Measurements from ENCODE around the gene FCHO2.

The FCHO2 gene

DNA sequence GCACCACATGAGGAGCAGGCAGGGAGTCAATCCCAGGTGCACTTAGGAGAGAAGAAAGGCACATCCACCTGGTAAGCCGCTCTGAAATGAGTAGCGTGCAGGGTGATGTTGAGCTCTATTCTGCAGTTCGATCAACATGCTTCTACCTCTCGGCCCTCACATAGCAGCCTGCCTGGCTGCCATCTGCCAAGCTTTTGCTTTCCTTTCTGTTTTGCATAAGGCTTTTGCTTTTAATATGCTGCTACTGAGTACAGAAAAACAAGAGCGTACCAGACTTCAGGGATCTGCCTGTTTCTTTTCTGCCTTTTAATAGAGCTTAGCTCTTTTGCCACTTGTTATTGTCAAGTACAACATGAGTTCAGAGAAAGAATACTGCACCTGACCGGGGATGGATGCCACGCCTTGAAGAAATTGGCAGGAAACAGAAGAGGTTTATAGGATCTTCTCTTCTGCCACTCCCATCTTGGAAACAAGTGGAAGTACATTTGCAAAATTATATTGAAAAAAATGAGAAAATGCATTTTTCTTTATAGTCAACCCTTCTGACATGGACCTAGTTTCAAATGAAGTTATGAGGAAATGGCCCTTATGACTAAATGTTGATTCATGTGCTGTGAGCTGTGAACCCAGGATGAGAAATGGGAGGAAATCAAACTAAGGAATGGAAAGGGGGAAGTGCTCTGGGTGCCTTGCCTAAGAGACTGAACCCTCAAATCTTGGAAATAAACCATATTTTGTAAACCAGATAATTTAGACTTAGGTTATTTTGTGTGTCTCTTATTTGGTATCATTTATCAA, 4.0 kb upstream of the FCHO2 start:
- H3K4me1 ChIP-seq (ENCODE audit: low read length): peaks cover 20% of the 10 kb centered on the region
- peak overlapping the region; percentile 67 for H3K4me3 ChIP-seq (ENCODE audit: low read length)
- no peaks in the 10 kb centered on the region for H3K79me2 ChIP-seq (ENCODE audit: low read length)
- H3K27ac ChIP-seq (ENCODE audit: low read length): peak overlapping the region; percentile 23; the same call in 1 of the 2 replicates
- no peaks in the 10 kb centered on the region for H4K20me1 ChIP-seq (ENCODE audit: insufficient read depth, low read length)
- no peak for TF ChIP-seq CTCF (IDR thresholded peaks at IDR 0.05; ENCODE audit: low read depth, low read length)
- TF ChIP-seq EZH2phosphoT487 (IDR thresholded peaks at IDR 0.05; ENCODE audit: low read depth): no peak
- H3K9me3 ChIP-seq (ENCODE audit: insufficient read depth, low read length): no peaks in the 10 kb centered on the region
- peak overlapping the region; percentile 39; the same call in 1 of the 2 replicates for H2AFZ ChIP-seq (ENCODE audit: low read depth, low read length)
- H3K9ac ChIP-seq (ENCODE audit: low read length): no peak overlapping the region
- H3K36me3 ChIP-seq (replicated peaks; ENCODE audit: low read depth, low read length): no peaks in the 10 kb centered on the region
- H3K4me2 ChIP-seq (ENCODE audit: low read length): peak overlapping the region; percentile 87
- peaks cover 14% of the 10 kb centered on the region for H3K27me3 ChIP-seq (ENCODE audit: low read depth, low read length)

- Histone ChIP-seq H3K4me1 (ENCODE audit: low read length) (peaks cover 23% of the 10 kb centered on the region), H2AFZ (ENCODE audit: low read depth, low read length) (no peak overlapping the region), H3K9ac (ENCODE audit: low read length) (no peak overlapping the region), H4K20me1 (ENCODE audit: insufficient read depth, low read length) (no peaks in the 10 kb centered on the region), H3K36me3 (replicated peaks; ENCODE audit: low read depth, low read length) (no peaks in the 10 kb centered on the region), H3K4me3 (ENCODE audit: low read length) (no peak overlapping the region), H3K4me2 (ENCODE audit: low read length) (no peak overlapping the region), H3K27me3 (ENCODE audit: low read depth, low read length) (peaks cover 14% of the 10 kb centered on the region), H3K27ac (ENCODE audit: low read length) (no peak overlapping the region), H3K79me2 (ENCODE audit: low read length) (no peaks in the 10 kb centered on the region), H3K9me3 (ENCODE audit: insufficient read depth, low read length) (no peaks in the 10 kb centered on the region)
- no peak for TF ChIP-seq EZH2phosphoT487 (IDR thresholded peaks at IDR 0.05; ENCODE audit: low read depth)
- no peak for TF ChIP-seq CTCF (IDR thresholded peaks at IDR 0.05; ENCODE audit: low read depth, low read length)
Observed at GRCh38 chr5:72954389-72954788, 1.5 kb upstream of the FCHO2 start.

GRCh38 chr5:72955143-72955767, 586 bp upstream of the FCHO2 start:
- H3K4me3 ChIP-seq (ENCODE audit: low read length): peak overlapping the region; percentile 88
- H3K27me3 ChIP-seq (ENCODE audit: low read depth, low read length): peaks cover 14% of the 10 kb centered on the region
- H3K4me2 ChIP-seq (ENCODE audit: low read length): peak overlapping the region; percentile 85
- H3K27ac ChIP-seq (ENCODE audit: low read length): no peak overlapping the region
- no peaks in the 10 kb centered on the region for H3K9me3 ChIP-seq (ENCODE audit: insufficient read depth, low read length)
- H3K79me2 ChIP-seq (ENCODE audit: low read length): no peaks in the 10 kb centered on the region
- peak overlapping the region; percentile 86 for H2AFZ ChIP-seq (ENCODE audit: low read depth, low read length)
- peak overlapping the region; percentile 69 for H3K9ac ChIP-seq (ENCODE audit: low read length)
- peaks cover 23% of the 10 kb centered on the region for H3K4me1 ChIP-seq (ENCODE audit: low read length)
- no peak for TF ChIP-seq EZH2phosphoT487 (IDR thresholded peaks at IDR 0.05; ENCODE audit: low read depth)
- TF ChIP-seq CTCF (IDR thresholded peaks at IDR 0.05; ENCODE audit: low read depth, low read length): no peak
- no peaks in the 10 kb centered on the region for H4K20me1 ChIP-seq (ENCODE audit: insufficient read depth, low read length)
- H3K36me3 ChIP-seq (replicated peaks; ENCODE audit: low read depth, low read length): no peaks in the 10 kb centered on the region
